A673 (cell line): Measurements from ENCODE around the gene RAX2.

ENCODE experiments used
- EZH2 ChIP-seq: fragments of 200-600 bp; sonication (generic); IDR thresholded peaks from 2 replicates; pipeline ENCODE4 v1.6.1; 2017; ENCODE audit warnings: borderline replicate concordance, low read depth, mild to moderate bottlenecking, mixed read lengths, antibody characterized with exemption, low read length; ENCODE audit not compliant: poor library complexity, severe bottlenecking
- TF ChIP-seq, protein P1 (sequence below): fragments of 300-800, 200-600 bp; sonication (generic); conservative IDR thresholded peaks from 2 replicates; pipeline ENCODE4 v1.5.1; 2017; ENCODE audit warnings: low read depth, mild to moderate bottlenecking, antibody characterized with exemption, low read length, moderate library complexity, mixed read lengths

DNA sequence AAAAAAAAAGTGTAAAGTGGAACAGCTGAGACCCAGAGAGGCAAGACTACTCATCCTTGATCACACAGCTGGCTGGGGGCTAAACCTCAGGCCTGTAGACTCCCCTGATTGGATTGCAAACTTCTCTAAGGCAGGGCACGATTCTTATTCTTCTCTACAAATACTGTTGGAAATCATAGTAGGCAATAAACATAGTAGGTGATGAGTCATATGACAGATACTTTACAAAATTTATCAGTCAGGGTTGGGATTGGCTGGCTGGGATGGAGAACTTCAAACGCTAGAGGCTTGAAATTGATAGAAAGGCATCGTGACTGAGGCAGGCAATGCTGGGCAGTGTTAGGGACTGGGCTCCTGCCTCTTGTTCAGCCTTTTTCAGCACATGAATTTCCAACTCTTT, 20.1 kb upstream of the RAX2 start:
- TF ChIP-seq, protein P1, sequence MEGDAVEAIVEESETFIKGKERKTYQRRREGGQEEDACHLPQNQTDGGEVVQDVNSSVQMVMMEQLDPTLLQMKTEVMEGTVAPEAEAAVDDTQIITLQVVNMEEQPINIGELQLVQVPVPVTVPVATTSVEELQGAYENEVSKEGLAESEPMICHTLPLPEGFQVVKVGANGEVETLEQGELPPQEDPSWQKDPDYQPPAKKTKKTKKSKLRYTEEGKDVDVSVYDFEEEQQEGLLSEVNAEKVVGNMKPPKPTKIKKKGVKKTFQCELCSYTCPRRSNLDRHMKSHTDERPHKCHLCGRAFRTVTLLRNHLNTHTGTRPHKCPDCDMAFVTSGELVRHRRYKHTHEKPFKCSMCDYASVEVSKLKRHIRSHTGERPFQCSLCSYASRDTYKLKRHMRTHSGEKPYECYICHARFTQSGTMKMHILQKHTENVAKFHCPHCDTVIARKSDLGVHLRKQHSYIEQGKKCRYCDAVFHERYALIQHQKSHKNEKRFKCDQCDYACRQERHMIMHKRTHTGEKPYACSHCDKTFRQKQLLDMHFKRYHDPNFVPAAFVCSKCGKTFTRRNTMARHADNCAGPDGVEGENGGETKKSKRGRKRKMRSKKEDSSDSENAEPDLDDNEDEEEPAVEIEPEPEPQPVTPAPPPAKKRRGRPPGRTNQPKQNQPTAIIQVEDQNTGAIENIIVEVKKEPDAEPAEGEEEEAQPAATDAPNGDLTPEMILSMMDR, result no peak
- no peak for TF ChIP-seq EZH2
